Measurements from ENCODE around the gene AREL1. TPM values are rescaled to one million over a fixed set of nuclear protein-coding genes. Genes with fewer than 3 reads are reported as not detected.
A peak's percentile ranks its signal among the peaks of the same experiment; 100 is the strongest.
"Not testable (repeated sequence)": the region's sequence is repeated elsewhere in the genome, so short reads cannot be mapped to it uniquely, and the experiment has no call there.

AREL1 gene, protein sequence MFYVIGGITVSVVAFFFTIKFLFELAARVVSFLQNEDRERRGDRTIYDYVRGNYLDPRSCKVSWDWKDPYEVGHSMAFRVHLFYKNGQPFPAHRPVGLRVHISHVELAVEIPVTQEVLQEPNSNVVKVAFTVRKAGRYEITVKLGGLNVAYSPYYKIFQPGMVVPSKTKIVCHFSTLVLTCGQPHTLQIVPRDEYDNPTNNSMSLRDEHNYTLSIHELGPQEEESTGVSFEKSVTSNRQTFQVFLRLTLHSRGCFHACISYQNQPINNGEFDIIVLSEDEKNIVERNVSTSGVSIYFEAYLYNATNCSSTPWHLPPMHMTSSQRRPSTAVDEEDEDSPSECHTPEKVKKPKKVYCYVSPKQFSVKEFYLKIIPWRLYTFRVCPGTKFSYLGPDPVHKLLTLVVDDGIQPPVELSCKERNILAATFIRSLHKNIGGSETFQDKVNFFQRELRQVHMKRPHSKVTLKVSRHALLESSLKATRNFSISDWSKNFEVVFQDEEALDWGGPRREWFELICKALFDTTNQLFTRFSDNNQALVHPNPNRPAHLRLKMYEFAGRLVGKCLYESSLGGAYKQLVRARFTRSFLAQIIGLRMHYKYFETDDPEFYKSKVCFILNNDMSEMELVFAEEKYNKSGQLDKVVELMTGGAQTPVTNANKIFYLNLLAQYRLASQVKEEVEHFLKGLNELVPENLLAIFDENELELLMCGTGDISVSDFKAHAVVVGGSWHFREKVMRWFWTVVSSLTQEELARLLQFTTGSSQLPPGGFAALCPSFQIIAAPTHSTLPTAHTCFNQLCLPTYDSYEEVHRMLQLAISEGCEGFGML
- total RNA-seq (2014; rRNA removed; shearing (Covaris generic)) (21.0 and 25.6 TPM in 2 replicates), polyA plus RNA-seq (2016; fragmentation: Nextera tagmentation; extraction: Ambion mirVana) (12.9 and 14.2 TPM in 2 replicates)

DNA sequence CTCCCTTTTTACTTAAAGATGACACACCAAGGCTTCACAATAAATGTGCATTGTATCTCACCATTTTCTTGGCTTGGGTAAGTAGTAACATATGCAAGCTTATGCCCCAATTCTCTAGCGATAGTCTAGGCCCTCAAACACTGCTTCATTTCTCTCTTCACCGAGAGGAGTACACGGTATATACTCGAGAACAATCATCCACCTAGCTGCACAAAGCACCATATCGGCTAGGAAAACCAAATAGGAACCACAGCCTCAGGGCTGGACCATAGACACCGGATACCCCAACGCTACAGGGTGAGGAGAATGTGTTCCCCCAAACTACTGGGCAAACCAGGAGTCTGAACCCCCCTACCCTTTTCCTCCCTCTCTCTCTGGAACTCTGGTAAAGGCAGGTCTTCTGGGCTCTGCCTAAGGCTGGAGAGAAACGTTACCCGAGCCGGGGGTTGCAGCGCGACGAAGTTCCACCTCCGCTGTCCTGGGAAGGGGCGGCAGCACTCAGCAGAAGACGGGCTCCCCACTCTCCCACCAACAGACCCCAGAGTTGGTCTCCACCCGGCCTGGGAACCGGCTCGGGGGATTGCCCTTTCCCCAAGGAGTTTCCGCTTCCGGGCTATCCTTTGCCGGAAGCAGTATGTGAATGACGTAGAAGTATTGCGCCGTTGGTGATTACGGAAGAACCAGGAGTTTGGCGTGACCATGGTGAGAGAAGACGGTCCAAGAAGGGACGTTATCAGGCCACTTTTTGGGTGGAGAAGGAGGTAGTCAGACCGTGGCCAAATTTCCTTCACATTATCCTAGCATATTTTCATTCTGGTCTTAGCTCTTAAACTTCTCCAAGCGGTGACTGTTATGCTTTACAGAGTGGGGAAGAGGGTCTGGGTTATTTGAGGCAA, at the start of gene AREL1, which contains the start of gene FCF1:
Gene AREL1 (minus strand): TSS at position 582 of the 896 bp plus-strand sequence. CDS start 27,465 bp downstream, outside the sequence.
Gene FCF1 (plus strand): TSS at position 646 of the 896 bp plus-strand sequence. CDS start 54 bp downstream, at position 700.
- Histone ChIP-seq H2AFZ (peak within 1 kb of the TSS; percentile 92), H3K4me1 (ENCODE audit: insufficient read depth) (peaks cover 18% of the 10 kb centered on the region), H3K4me3 (peak within 1 kb of the TSS; percentile 98), H3K4me2 (ENCODE audit: unreplicated experiment) (peak within 1 kb of the TSS; percentile 95), H3K27me3 (replicated peaks; ENCODE audit: insufficient read depth) (no peaks in the 10 kb centered on the region), H3K9ac (peak within 1 kb of the TSS; percentile 95), H3K9me2 (ENCODE audit: insufficient read depth) (no peaks in the 10 kb centered on the region), H3K9me3 (ENCODE audit: low read depth) (no peaks in the 10 kb centered on the region), H3K36me3 (ENCODE audit: low read depth) (peaks cover 25% of the 10 kb centered on the region; the same call in 1 of the 2 replicates), H3F3A (ENCODE audit: insufficient read depth) (no peaks in the 10 kb centered on the region), H3K27ac (peak within 1 kb of the TSS; percentile 68), H3K79me2 (ENCODE audit: insufficient read depth) (peaks cover 81% of the 10 kb centered on the region), H4K20me1 (ENCODE audit: insufficient read depth) (no peaks in the 10 kb centered on the region)
- peak; percentile 96 for DNase-seq
- in situ Hi-C loops (cut with MboI) = no loop called here
- WGBS, 2 experiments (ENCODE audit: low coverage in 1 of 2, low lambda C conversion rate in 2 of 2, missing lambda C conversion rate in 2 of 2) = 0 to 2% methylated on average over 31 of the region's 31 CpGs
- no peak for TF ChIP-seq EZH2 (IDR thresholded peaks at IDR 0.05; ENCODE audit: insufficient read depth, poor library complexity, severe bottlenecking)
- no peak for TF ChIP-seq EZH2phosphoT487 (IDR thresholded peaks at IDR 0.05; ENCODE audit: insufficient read depth, low read depth)

DNA sequence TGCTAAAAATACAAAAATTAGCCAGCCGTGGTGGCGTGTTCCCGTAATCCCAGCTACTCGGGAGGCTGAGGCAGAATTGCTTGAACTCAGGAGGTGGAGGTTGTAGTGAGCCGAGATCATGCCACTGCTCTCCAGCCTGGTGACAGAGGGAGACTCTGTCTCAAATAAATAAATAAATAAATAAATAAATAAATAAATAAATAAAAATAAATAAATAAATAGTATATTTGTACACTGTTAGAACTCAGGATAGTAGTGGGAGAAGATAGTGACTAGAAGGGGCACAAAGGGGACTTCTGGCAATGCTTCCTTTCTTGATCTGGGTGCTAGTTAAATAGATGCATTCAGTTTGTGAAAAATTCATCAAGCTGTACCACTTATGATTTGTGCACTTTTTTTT, 45.6 kb upstream of the AREL1 start:
- H4K20me1 ChIP-seq (ENCODE audit: insufficient read depth); H3K9me2 ChIP-seq (ENCODE audit: insufficient read depth); H3K4me1 ChIP-seq (ENCODE audit: insufficient read depth); DNase-seq; H3F3A ChIP-seq (ENCODE audit: insufficient read depth); H3K9ac ChIP-seq; H2AFZ ChIP-seq; H3K27ac ChIP-seq; H3K9me3 ChIP-seq (ENCODE audit: low read depth); H3K27me3 ChIP-seq (replicated peaks; ENCODE audit: insufficient read depth); in situ Hi-C loops (cut with MboI); H3K36me3 ChIP-seq (ENCODE audit: low read depth); H3K4me2 ChIP-seq (ENCODE audit: unreplicated experiment); H3K4me3 ChIP-seq: not testable (repeated sequence)
- 66 to 74% methylated on average over 5 of the region's 5 CpGs for WGBS, 2 experiments (ENCODE audit: low coverage in 1 of 2, low lambda C conversion rate in 2 of 2, missing lambda C conversion rate in 2 of 2)
- peaks cover 15% of the 10 kb centered on the region for H3K79me2 ChIP-seq (ENCODE audit: insufficient read depth)

DNA sequence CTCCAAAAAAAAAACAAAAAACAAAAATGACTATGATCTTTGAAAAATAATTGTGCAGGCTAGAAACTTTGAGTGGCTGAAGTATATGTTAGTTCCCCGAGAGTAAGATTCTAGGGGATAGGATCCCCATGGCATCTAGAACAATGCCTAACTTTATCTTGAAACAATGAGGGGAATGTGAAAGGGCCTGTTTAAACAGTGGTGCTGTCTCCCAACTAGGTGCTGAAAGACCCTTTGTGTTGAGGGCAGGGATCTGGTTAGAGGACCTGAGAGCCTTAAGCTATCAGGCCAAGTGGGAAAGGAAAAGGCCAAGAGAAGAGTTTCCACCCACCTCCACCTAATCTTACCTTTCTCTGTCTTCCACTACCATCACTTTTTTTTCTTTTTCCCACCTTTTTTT, 43.4 kb upstream of the AREL1 start:
- H3K27ac ChIP-seq = no peak overlapping the region
- DNase-seq = no peak
- H3K4me2 ChIP-seq (ENCODE audit: unreplicated experiment) = no peak overlapping the region
- H3K9ac ChIP-seq = no peak overlapping the region
- H4K20me1 ChIP-seq (ENCODE audit: insufficient read depth) = no peaks in the 10 kb centered on the region
- no peaks in the 10 kb centered on the region for H3F3A ChIP-seq (ENCODE audit: insufficient read depth)
- TF ChIP-seq EZH2 (IDR thresholded peaks at IDR 0.05; ENCODE audit: insufficient read depth, poor library complexity, severe bottlenecking) (no peak), EZH2phosphoT487 (IDR thresholded peaks at IDR 0.05; ENCODE audit: insufficient read depth, low read depth) (no peak)
- no peaks in the 10 kb centered on the region for H3K27me3 ChIP-seq (replicated peaks; ENCODE audit: insufficient read depth)
- no peaks in the 10 kb centered on the region for H3K9me3 ChIP-seq (ENCODE audit: low read depth)
- H2AFZ ChIP-seq = no peak overlapping the region
- no peak overlapping the region for H3K4me3 ChIP-seq
- H3K4me1 ChIP-seq (ENCODE audit: insufficient read depth) = no peaks in the 10 kb centered on the region
- in situ Hi-C loops (cut with MboI) = no loop called here
- H3K9me2 ChIP-seq (ENCODE audit: insufficient read depth) = no peaks in the 10 kb centered on the region
- no peaks in the 10 kb centered on the region for H3K36me3 ChIP-seq (ENCODE audit: low read depth)
- H3K79me2 ChIP-seq (ENCODE audit: insufficient read depth) = no peaks in the 10 kb centered on the region
- WGBS, 2 experiments (ENCODE audit: low coverage in 1 of 2, low lambda C conversion rate in 2 of 2, missing lambda C conversion rate in 2 of 2) = 97 to 100% methylated on average over 1 of the region's 1 CpG

DNA sequence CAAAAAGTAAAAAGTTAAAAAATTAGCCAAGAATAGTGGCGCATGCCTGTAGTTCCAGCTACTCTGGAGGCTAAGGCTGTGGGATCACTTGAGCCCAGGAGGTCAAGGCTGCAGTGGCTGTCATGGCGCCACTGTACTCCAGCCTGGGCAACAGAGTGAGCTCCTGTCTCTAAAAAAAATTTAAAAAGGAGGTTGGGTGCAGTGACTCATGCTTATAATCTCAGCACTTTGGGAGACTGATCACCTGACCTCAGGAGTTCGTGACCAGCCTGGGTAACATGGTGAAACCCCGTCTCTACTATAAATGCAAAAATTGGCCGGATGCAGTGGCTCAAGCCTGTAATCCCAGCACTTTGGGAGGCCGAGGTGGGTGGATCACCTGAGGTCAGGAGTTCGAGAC, 42.0 kb upstream of the AREL1 start:
- no peaks in the 10 kb centered on the region for H3K9me3 ChIP-seq (ENCODE audit: low read depth)
- no peaks in the 10 kb centered on the region for H3K79me2 ChIP-seq (ENCODE audit: insufficient read depth)
- H3K9me2 ChIP-seq (ENCODE audit: insufficient read depth) = no peaks in the 10 kb centered on the region
- H3K4me3 ChIP-seq = no peak overlapping the region
- H3K36me3 ChIP-seq (ENCODE audit: low read depth) = no peaks in the 10 kb centered on the region
- no peak overlapping the region for H2AFZ ChIP-seq
- H3F3A ChIP-seq (ENCODE audit: insufficient read depth) = no peaks in the 10 kb centered on the region
- H3K4me2 ChIP-seq (ENCODE audit: unreplicated experiment) = no peak overlapping the region
- H3K9ac ChIP-seq = no peak overlapping the region
- WGBS, 2 experiments (ENCODE audit: low coverage in 1 of 2, low lambda C conversion rate in 2 of 2, missing lambda C conversion rate in 2 of 2) = 80 to 86% methylated on average over 7 of the region's 7 CpGs
- no peak overlapping the region for H3K27ac ChIP-seq
- DNase-seq = no peak
- TF ChIP-seq EZH2 (IDR thresholded peaks at IDR 0.05; ENCODE audit: insufficient read depth, poor library complexity, severe bottlenecking) = no peak
- TF ChIP-seq EZH2phosphoT487 (IDR thresholded peaks at IDR 0.05; ENCODE audit: insufficient read depth, low read depth) = no peak
- no peaks in the 10 kb centered on the region for H3K4me1 ChIP-seq (ENCODE audit: insufficient read depth)
- no peaks in the 10 kb centered on the region for H3K27me3 ChIP-seq (replicated peaks; ENCODE audit: insufficient read depth)
- H4K20me1 ChIP-seq (ENCODE audit: insufficient read depth) = no peaks in the 10 kb centered on the region
- in situ Hi-C loops (cut with MboI) = no loop called here
